GM12874 (cell line): Measurements from ENCODE around the gene SPSB1.

ENCODE experiments used
- TF ChIP-seq, protein P1 (sequence below): IDR thresholded peaks from 2 replicates; pipeline ENCODE4 v1.5.1; 2011; ENCODE audit warnings: low read depth, mild to moderate bottlenecking, control low read depth, low read length, moderate library complexity; ENCODE audit not compliant: insufficient read depth

The SPSB1 gene

DNA sequence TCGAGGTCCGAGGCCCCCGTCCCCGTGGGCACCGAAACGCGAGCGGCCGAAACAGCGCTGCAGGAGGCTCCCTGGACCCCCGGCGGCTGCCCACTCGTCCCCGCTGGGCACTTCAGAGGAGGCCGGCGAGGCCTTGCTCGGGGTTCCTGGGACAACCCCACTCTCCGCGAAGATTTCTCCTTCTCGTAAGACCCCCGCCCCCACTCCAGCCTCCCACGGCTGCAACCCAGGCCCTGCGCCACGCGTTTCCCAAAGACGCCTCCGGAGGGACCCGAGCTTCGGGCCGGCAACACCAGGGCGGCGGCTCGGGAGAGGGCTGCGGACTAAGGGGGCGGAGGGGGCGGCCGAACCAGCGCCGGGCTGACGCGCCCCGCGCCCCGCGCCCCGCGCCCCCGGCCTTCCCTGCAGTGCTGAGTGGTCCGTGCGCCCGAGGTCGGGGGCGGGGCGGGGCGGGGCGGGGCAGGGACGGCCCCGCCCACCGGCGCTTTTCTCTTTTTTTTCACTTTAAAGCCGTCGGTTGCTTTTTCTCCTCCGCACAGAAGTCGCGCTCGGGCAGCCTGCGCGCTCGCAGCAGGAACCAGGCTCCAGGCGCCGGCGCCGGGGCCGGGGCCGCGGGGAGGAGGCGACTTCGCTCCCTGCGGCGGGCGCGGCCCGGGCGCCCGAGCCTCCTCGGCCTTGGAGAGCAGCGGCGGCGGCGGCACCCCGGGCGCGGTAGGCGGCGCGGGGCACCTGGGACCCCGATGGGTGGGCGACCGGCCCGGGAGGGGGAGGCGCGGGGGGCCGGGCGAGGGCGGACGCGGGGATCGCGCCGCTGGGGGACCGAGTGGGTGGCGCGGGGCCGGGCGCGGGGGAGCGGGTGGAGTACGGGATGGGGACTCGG is at the start of gene SPSB1:
TSS of gene SPSB1 (plus strand) at position 534 of the 880 bp plus-strand sequence. CDS start 62,998 bp downstream, outside the sequence.
- TF ChIP-seq, protein P1, sequence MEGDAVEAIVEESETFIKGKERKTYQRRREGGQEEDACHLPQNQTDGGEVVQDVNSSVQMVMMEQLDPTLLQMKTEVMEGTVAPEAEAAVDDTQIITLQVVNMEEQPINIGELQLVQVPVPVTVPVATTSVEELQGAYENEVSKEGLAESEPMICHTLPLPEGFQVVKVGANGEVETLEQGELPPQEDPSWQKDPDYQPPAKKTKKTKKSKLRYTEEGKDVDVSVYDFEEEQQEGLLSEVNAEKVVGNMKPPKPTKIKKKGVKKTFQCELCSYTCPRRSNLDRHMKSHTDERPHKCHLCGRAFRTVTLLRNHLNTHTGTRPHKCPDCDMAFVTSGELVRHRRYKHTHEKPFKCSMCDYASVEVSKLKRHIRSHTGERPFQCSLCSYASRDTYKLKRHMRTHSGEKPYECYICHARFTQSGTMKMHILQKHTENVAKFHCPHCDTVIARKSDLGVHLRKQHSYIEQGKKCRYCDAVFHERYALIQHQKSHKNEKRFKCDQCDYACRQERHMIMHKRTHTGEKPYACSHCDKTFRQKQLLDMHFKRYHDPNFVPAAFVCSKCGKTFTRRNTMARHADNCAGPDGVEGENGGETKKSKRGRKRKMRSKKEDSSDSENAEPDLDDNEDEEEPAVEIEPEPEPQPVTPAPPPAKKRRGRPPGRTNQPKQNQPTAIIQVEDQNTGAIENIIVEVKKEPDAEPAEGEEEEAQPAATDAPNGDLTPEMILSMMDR = 0 out of 2 replicates have a peak, but pooled peaks have one; percentile 6

DNA sequence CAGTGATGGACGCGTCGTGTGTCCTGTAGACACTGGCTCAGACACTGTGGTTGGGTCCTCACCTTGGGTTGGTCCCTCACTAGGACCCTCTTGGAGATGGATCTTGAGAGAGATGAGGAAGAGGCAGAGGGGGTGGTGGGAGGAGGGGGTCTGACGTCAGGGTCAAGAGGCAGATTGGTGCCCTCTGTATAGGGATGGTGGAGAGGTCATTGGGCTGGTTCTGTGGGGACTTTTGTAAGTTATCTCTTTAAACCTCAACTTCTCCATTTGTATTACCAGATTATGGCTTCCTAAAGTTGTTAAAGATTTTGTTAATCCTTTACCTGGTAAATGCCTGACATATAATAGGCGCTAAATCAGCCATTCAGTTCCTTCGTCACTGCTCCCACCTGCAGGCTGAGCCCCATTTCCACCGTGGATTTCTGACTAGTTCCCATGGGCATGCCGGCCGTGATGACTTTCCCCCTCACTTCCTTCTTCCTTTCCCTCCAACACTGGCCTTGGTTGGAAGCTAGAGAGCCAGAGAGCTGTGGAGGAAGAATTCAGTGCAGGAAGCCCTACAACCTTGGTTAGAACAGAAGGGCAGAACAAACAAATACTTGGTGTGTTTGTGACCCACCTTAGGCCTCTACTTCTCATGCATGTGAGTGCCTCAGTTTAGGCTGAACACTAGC is 49.5 kb upstream of the SPSB1 start:
- TF ChIP-seq, protein P1 = no peak

DNA sequence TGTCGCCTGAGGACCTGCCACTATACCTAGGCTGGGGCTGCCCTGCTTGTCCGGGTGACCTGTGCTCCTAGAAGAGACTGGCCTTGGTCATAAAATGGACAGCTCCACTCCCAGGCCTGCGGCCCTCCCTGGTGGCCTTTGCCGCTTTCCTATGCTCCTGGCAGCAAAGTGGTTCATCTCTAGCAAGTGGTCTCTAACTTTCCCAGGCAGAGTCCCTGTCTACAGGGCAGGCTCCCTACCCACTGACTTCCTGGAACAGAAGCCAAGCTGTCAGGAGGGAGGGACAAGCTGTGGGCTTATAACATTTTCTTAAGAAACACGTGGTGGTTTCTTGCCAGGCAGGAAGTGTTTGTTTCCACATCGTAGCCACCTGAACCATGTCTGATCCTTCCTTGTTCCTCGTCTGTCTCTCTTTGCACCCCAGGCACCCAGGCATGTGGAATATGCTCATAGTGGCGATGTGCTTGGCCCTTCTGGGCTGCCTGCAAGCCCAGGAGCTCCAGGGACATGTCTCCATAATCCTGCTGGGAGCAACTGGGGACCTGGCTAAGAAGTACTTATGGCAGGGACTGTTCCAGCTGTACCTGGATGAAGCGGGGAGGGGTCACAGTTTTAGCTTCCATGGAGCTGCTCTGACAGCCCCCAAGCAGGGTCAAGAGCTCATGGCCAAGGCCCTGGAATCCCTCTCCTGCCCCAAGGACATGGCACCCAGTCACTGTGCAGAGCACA is 48.0 kb upstream of the SPSB1 start:
- TF ChIP-seq, protein P1 = no peak

DNA sequence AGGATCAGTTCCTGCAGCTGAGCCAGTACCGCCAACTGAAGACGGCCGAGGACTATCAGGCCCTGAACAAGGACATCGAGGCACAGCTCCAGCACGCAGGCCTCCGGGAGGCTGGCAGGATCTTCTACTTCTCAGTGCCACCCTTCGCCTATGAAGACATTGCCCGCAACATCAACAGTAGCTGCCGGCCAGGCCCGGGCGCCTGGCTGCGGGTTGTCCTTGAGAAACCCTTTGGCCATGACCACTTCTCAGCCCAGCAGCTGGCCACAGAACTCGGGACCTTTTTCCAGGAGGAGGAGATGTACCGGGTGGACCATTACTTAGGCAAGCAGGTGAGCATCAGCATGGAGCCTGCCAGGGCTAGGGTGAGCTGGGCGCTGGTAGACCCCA is 47.5 kb upstream of the SPSB1 start:
- TF ChIP-seq, protein P1 = no peak

DNA sequence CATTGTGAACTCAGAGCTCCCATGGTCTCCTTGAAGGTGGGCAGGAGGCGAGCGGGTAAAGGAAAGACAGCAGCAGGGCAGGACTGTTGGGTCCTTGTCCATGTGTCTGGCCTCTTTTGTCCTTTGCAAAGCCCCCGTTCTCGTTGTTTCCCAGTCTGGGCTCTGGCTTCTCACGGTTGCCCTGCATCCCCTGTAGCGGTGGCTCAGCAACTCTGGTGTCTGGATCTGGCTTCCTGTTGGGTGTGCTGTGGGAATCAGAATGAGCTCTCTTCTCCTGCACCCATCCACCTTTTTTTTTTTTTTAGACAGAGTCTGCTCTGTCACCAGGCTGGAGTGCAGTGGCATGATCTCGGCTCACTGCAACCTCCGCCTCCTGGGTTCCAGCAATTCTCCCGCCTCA is 47.0 kb upstream of the SPSB1 start:
- TF ChIP-seq, protein P1 = no peak

DNA sequence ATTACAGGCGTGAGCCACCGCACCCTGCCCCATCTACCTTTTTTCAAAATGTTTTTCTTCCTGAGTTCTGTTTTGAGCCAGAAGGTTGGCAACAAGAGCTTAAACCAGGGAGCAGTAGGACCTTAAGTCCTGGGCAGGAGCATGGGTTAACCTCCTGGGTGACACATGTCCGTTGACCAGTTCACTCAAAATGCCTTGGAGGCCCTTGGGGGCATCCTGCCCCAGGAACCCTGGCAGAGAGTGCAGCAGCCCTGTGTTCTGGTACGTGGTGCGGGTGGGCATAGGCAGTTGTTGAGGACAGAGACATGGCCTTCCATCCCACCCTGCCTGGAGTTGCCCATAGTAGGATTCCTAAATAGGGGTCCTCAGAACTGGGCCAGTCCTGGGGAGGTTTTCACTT is 46.5 kb upstream of the SPSB1 start:
- TF ChIP-seq, protein P1 = no peak
